A549 (cell line): ENCODE results near the gene GSE1. TPM values are rescaled to one million over a fixed set of nuclear protein-coding genes. Genes with fewer than 3 reads are reported as not detected.

Source experiments
- ATAC-seq, 2 experiments: fragments of 200-7000 bp in 1 of 2; fragments of >200 bp in 1 of 2; cut with Nextera tagmentation in 1 of 2; cut with Tn5 transposase in 1 of 2; 3 replicates each; pipeline versions ENCODE4 v1.8.0 to v1.9.1; 2018 to 2020; ENCODE audit warnings: mild to moderate bottlenecking in 1 of 2, moderate library complexity in 1 of 2
- CTCF ChIA-PET: fragments of 300-600 bp; sonication (Branson Sonifier 250); formaldehyde crosslinking; extraction: SDS; loops from one replicate; lab custom pipeline; 2021; ENCODE audit warnings: antibody characterized with exemption, inconsistent platforms; lab: Yijun Ruan, JAX
- POLR2A ChIA-PET: fragments of 350-600 bp; formaldehyde crosslinking; extraction: SDS; loops from one replicate; lab custom pipeline; 2021; ENCODE audit warnings: antibody characterized with exemption, inconsistent platforms; lab: Yijun Ruan, JAX
- DNase-seq, 2 experiments: peaks; one replicate each; pipeline versions ENCODE4 v3.0.0 to v3.0.0-alpha.2; 2011 to 2016; ENCODE audit warnings: low read depth in 1 of 2, low spot score in 1 of 2
- FAIRE-seq: peaks from 2 replicates; lab custom pipeline; 2011; peaks lifted over from hg19 to GRCh38; lab: Jason Lieb, UNC
- H3K27ac ChIP-seq, 2 experiments: fragments of >200 bp; sonication (Bioruptor Twin); formaldehyde crosslinking; 3 replicates each; pipeline ENCODE4 v1.5.1; 2016 to 2017
- H3K4me1 ChIP-seq: fragments of >200 bp; sonication (Bioruptor Twin); formaldehyde crosslinking; 3 replicates; pipeline ENCODE4 v1.6.1; 2016
- H3K4me2 ChIP-seq: fragments of >200 bp; sonication (Bioruptor Twin); formaldehyde crosslinking; 3 replicates; pipeline ENCODE4 v1.6.1; 2016
- H3K4me3 ChIP-seq: fragments of >200 bp; sonication (Bioruptor Twin); formaldehyde crosslinking; 3 replicates; pipeline ENCODE4 v1.5.1; 2016
- H3K9me3 ChIP-seq: fragments of >200 bp; sonication (Bioruptor Twin); formaldehyde crosslinking; 3 replicates; pipeline ENCODE4 v1.6.1; 2016
- CBX2 ChIP-seq: fragments of 200-600 bp; sonication (generic); IDR thresholded peaks from 2 replicates; pipeline ENCODE4 v1.6.1; 2016; ENCODE audit warnings: low read depth, mild to moderate bottlenecking, borderline replicate concordance
- CHD4 ChIP-seq: fragments of 200-600 bp; sonication (generic); IDR thresholded peaks from 2 replicates; pipeline ENCODE4 v1.6.1; 2016; ENCODE audit warnings: antibody characterized with exemption, mild to moderate bottlenecking, borderline replicate concordance
- ESRRA ChIP-seq: fragments of 150-350 bp; IDR thresholded peaks from 2 replicates; pipeline ENCODE4 v1.6.1; 2014; ENCODE audit warnings: mild to moderate bottlenecking, low read length, borderline replicate concordance
- FOSB ChIP-seq: fragments of 250-450 bp; sonication (Bioruptor Pico); IDR thresholded peaks from 2 replicates; pipeline ENCODE4 v1.5.0; 2020; ENCODE audit warnings: mild to moderate bottlenecking, moderate library complexity
- HOXB13 ChIP-seq: fragments of 250-450 bp; sonication (Bioruptor Pico); IDR thresholded peaks from 2 replicates; pipeline ENCODE4 v1.5.0; 2020; ENCODE audit warnings: low read depth, mild to moderate bottlenecking, moderate library complexity
- JUN ChIP-seq, 2 experiments: fragments of >200 bp; sonication (Bioruptor Twin); formaldehyde crosslinking; IDR thresholded peaks; 2 replicates in 1 of 2; 3 replicates in 1 of 2; pipeline ENCODE4 v1.6.1; 2016 to 2017
- JUNB ChIP-seq: fragments of >200 bp; sonication (Bioruptor Twin); formaldehyde crosslinking; IDR thresholded peaks from 2 replicates; pipeline ENCODE4 v1.6.1; 2016
- KDM1A ChIP-seq: fragments of 200-600 bp; sonication (generic); IDR thresholded peaks from 2 replicates; pipeline ENCODE4 v1.6.1; 2016; ENCODE audit warnings: low read depth, mild to moderate bottlenecking
- KDM5A ChIP-seq: fragments of 200-600 bp; sonication (generic); IDR thresholded peaks from 2 replicates; pipeline ENCODE4 v1.6.1; 2016; ENCODE audit warnings: antibody characterized with exemption, mild to moderate bottlenecking
- MAZ ChIP-seq: fragments of 150-350 bp; IDR thresholded peaks from 2 replicates; pipeline ENCODE4 v1.6.1; 2014; ENCODE audit warnings: antibody characterized with exemption, low read depth, low read length, borderline replicate concordance
- MYC ChIP-seq: IDR thresholded peaks from 2 replicates; pipeline ENCODE4 v1.6.1; 2012; ENCODE audit warnings: mild to moderate bottlenecking, inconsistent platforms, low read length, improper control_type of control experiment, borderline replicate concordance
- POLR2AphosphoS2 ChIP-seq: conservative IDR thresholded peaks from 2 replicates; pipeline ENCODE4 v1.6.1; 2012; ENCODE audit warnings: low read length, improper control_type of control experiment, inconsistent platforms
- RAD21 ChIP-seq, 2 experiments: fragments of >200 bp in 1 of 2; sonication (Bioruptor Twin) in 1 of 2; formaldehyde crosslinking in 1 of 2; IDR thresholded peaks in 1 of 2; conservative IDR thresholded peaks in 1 of 2; 2 replicates in 1 of 2; 3 replicates in 1 of 2; pipeline ENCODE4 v1.6.1; 2012 to 2018; ENCODE audit warnings: inconsistent platforms in 1 of 2
- RCOR1 ChIP-seq: fragments of 150-350 bp; IDR thresholded peaks from 2 replicates; pipeline ENCODE4 v1.6.1; 2014; ENCODE audit warnings: antibody characterized with exemption, low read length, low read depth
- RFX5 ChIP-seq: fragments of 450-650 bp; IDR thresholded peaks from 2 replicates; pipeline ENCODE4 v1.7.1; 2014; ENCODE audit warnings: antibody characterized with exemption, mild to moderate bottlenecking, moderate library complexity
- SMC3 ChIP-seq: fragments of >200 bp; sonication (Bioruptor Twin); formaldehyde crosslinking; IDR thresholded peaks from 3 replicates; pipeline ENCODE4 v1.6.1; 2018; ENCODE audit warnings: inconsistent platforms
- TFCP2L1 ChIP-seq: fragments of 250-450 bp; sonication (Bioruptor Pico); IDR thresholded peaks from 2 replicates; pipeline ENCODE4 v1.5.0; 2021; ENCODE audit warnings: mild to moderate bottlenecking
- TP53 ChIP-seq: fragments of 250-450 bp; sonication (Bioruptor Pico); IDR thresholded peaks from 2 replicates; pipeline ENCODE4 v1.5.0; 2021; ENCODE audit warnings: mild to moderate bottlenecking, moderate library complexity
- USF2 ChIP-seq: fragments of 450-650 bp; IDR thresholded peaks from 2 replicates; pipeline ENCODE4 v1.6.1; 2014; ENCODE audit warnings: antibody characterized with exemption
- ZC3H11A ChIP-seq: fragments of 450-650 bp; IDR thresholded peaks from 2 replicates; pipeline ENCODE4 v1.6.1; 2014; ENCODE audit warnings: antibody characterized with exemption, mild to moderate bottlenecking
- ZFP36 ChIP-seq: fragments of 450-650 bp; IDR thresholded peaks from 2 replicates; pipeline ENCODE4 v1.6.1; 2014; ENCODE audit warnings: borderline replicate concordance; ENCODE audit not compliant: partially characterized antibody
- ZNF302 ChIP-seq: fragments of 250-450 bp; sonication (Bioruptor Pico); IDR thresholded peaks from 2 replicates; pipeline ENCODE4 v1.9.0; 2021; ENCODE audit warnings: inconsistent platforms, mild to moderate bottlenecking, moderate library complexity
- ZSCAN20 ChIP-seq: fragments of 250-450 bp; sonication (Bioruptor Pico); IDR thresholded peaks from 2 replicates; pipeline ENCODE4 v1.8.0; 2022; ENCODE audit warnings: mild to moderate bottlenecking, moderate library complexity
- WGBS: methylation state at CpG from one replicate; pipeline ENCODE4 v1.1.6; 2017; ENCODE audit errors: missing lambda C conversion rate; 5-methylcytosine and 5-hydroxymethylcytosine counted together
- polyA plus RNA-seq, 4 experiments: library from polyadenylated mRNA; depleted of rRNA in 3 of 4; stranded (reverse); fragments of >200 nt; fragmentation: RNase III in 1 of 4; extraction: RNeasy Plus Mini Kit Qiagen cat#74134 plus additional on column Dnase treatment in 1 of 4; gene quantifications; 2 replicates in 3 of 4; 3 replicates in 1 of 4; pipeline ENCODE4 v1.2.3, GENCODE V29; 2011 to 2017

The GSE1 gene
- polyA plus RNA-seq, 2 of the 4 experiments (the other 2 are of a cell fraction): 20.7 to 24.3 TPM

- Histone ChIP-seq H3K9me3 (no peaks in the 10 kb centered on the region), H3K4me3 (no peak overlapping the region), H3K4me2 (no peak overlapping the region), H3K4me1 (no peaks in the 10 kb centered on the region), H3K27ac (no peak overlapping the region)
- no peak for ATAC-seq
- ChIA-PET POLR2A (no interaction called here), CTCF (interaction anchor here (1.3 to 2.0 kb wide), 2 partner anchors 20 to 39 kb away, joined by 6 read pairs; no protein-coding TSS in a partner anchor)
- no peak for DNase-seq
- WGBS: 70% methylated on average over 7 of the region's 7 CpGs
- no peak for FAIRE-seq
- TF ChIP-seq CHD4 (no peak), POLR2AphosphoS2 (no peak), ZFP36 (peak; percentile 56), RAD21 (conservative IDR thresholded peaks at IDR 0.05 in 1 of 2, IDR thresholded peaks at IDR 0.05 in 1 of 2) (no peak), MAZ (no peak), ZSCAN20 (CRISPR knock-in tag) (no peak), USF2 (no peak), SMC3 (no peak), ESRRA (no peak), KDM5A (no peak), ZNF302 (CRISPR knock-in tag) (no peak), HOXB13 (CRISPR knock-in tag) (no peak), TFCP2L1 (CRISPR knock-in tag) (no peak), FOSB (CRISPR knock-in tag) (no peak), KDM1A (peak; percentile 61; the same call in 1 of the 2 replicates), JUN (IDR thresholded peaks at IDR 0.05) (no peak)
Measured at GRCh38 chr16:85698459-85698891, 85.4 kb downstream of the GSE1 start.

DNA sequence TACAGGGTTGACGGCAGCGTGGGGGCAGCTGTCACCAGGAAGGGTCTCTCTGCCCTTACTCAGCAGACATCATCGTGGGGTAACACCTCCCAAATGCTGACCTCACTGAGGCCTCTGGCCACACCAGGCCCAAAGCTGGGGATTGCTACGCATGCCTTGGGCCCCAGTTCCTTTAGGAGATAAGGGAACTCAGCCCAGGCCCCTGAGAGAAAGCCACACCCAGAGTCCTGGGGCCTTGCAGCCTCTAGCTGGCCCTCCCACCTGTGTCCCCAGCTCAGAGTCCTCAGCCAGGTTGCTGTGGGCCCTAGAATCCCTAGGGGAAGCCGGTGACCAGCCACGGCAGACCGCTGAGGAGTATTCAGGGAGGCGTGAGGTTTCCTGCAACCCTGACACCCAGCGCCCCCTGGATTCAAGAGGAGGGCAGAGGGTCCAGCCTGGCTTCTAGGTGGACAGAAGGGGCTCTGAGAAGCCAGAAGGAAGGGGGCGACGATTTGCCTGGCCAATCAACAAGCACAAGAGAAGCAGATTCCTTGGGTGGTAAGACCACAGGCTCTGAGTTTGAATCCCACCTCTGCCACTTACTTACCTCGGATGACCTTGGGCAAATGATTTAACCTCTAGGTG lies 85.9 kb downstream of the GSE1 start:
- ChIA-PET POLR2A (no interaction called here), CTCF (interaction anchor here (1.1 to 2.0 kb wide), 3 partner anchors 10 to 40 kb away, joined by 3 to 6 read pairs (median 6); partner anchors contain the start of gene GINS2)
- 82% methylated on average over 11 of the region's 12 CpGs for WGBS
- peak in 1 of 2 experiments; percentile 18; a peak in 1 of 6 replicates for ATAC-seq
- FAIRE-seq: no peak
- H3K9me3 ChIP-seq: no peaks in the 10 kb centered on the region
- H3K4me1 ChIP-seq: no peaks in the 10 kb centered on the region
- H3K27ac ChIP-seq: no peak overlapping the region
- TF ChIP-seq KDM5A (no peak), FOSB (CRISPR knock-in tag) (no peak), ZC3H11A (no peak), RAD21 (conservative IDR thresholded peaks at IDR 0.05 in 1 of 2, IDR thresholded peaks at IDR 0.05 in 1 of 2) (no peak), RFX5 (no peak)
- no peak overlapping the region for H3K4me3 ChIP-seq
- DNase-seq: no peak
- no peak overlapping the region for H3K4me2 ChIP-seq

DNA sequence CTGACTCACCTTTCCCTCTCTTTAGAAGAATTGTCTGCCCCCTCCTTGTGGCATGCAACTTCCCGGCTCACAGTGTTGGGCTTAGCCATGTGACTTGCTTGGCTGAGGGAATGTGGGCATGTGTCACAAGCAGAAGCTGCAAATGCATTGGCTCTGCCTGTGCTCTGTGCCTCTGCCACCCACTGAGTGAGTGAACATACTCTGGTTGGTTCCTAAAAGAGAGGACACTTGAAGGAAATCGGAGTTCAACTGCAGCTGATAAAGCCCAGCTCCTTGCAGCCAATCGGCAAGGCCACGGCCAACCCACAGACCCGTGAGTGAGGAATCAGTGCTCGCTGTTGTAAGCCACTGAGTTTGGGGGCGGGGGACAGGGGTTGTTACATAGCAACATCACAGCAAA lies 86.5 kb downstream of the GSE1 start:
- ChIA-PET POLR2A (no interaction called here), CTCF (interaction anchor here (0.6 to 1.3 kb wide), 3 partner anchors 11 to 21 kb away, joined by 3 to 6 read pairs (median 3); partner anchors contain the start of gene GINS2)
- DNase-seq: peak in 1 of 2 experiments; percentile 35
- Histone ChIP-seq H3K9me3 (no peaks in the 10 kb centered on the region), H3K4me2 (no peak overlapping the region), H3K27ac (no peak overlapping the region), H3K4me3 (no peak overlapping the region), H3K4me1 (no peaks in the 10 kb centered on the region)
- 73% methylated on average over 7 of the region's 7 CpGs for WGBS
- no peak for TF ChIP-seq JUNB
- TF ChIP-seq HOXB13 (CRISPR knock-in tag): no peak
- TF ChIP-seq RCOR1: no peak
- no peak for TF ChIP-seq TP53 (CRISPR knock-in tag)
- TF ChIP-seq CBX2: no peak
- TF ChIP-seq MYC: no peak
- ATAC-seq: peak; percentile 45 to 59; a peak in 4 of 6 replicates
- no peak for FAIRE-seq
